SK-N-MC (cell line): Measurements from ENCODE around the gene TMEM174.

Experiments used
- EZH2 ChIP-seq: fragments of 200-600 bp; sonication (generic); IDR thresholded peaks from one replicate; pipeline ENCODE4 v1.6.1; 2017; ENCODE audit warnings: antibody characterized with exemption
- FOXP2 ChIP-seq: optimal IDR thresholded peaks from 2 replicates; pipeline ENCODE3; 2011; ENCODE audit warnings: mild to moderate bottlenecking, moderate library complexity; ENCODE audit not compliant: insufficient read depth; ENCODE audit errors: extremely low read length, control extremely low read depth
- POLR2AphosphoS5 ChIP-seq: IDR thresholded peaks from 2 replicates; pipeline ENCODE4 v1.6.1; 2012; ENCODE audit warnings: mild to moderate bottlenecking, low read depth, low read length, borderline replicate concordance

DNA sequence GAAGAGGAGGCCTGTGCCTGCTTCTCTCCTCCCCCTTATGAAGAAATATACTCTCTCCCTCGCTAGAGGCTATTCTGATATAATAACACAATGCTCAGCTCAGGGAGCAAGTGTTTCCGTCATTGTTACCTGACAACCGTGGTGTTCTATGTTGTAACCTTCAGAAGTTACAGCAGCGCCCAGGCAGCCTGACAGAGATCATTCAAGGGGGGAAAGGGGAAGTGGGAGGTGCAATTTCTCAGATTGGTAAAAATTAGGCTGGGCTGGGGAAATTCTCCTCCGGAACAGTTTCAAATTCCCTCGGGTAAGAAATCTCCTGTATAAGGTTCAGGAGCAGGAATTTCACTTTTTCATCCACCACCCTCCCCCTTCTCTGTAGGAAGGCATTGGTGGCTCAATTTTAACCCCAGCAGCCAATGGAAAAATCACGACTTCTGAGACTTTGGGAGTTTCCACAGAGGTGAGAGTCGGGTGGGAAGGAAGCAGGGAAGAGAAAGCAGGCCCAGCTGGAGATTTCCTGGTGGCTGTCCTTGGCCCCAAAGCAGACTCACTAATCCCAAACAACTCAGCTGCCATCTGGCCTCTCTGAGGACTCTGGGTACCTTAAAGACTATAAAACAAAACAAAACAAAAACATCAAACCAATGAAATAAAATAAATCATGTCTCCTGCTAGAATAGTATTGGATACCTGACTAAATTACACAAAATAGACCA is 1.3 kb downstream of the TMEM174 start:
- TF ChIP-seq EZH2, result no peak
- no peak for TF ChIP-seq POLR2AphosphoS5
- TF ChIP-seq FOXP2, result no peak
